ENCODE results near the gene SEC22A.

SEC22A gene

DNA sequence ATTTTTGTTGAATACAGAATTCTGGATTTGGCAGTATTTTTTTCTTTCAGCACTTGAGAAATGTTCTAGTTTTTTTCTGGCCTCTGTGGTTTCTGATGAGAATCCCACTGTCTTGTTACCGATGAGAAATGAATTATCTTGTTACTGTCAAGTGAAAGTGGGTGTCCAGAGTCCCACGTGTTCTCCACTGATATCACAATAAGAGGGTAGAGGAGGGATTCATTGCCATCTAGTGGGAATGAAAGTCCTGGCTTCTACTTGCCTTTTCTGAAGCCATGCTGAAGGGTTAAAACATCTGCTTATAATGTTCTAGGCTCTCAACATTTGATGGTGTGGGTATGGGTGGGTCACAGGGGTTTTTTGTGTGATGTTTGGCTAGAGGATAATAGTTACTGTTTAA is 66.1 kb downstream of the SEC22A start:
- no peak for TF ChIP-seq TAF1 (IDR thresholded peaks at IDR 0.05; ENCODE audit: borderline replicate concordance, insufficient read depth, low read length)

DNA sequence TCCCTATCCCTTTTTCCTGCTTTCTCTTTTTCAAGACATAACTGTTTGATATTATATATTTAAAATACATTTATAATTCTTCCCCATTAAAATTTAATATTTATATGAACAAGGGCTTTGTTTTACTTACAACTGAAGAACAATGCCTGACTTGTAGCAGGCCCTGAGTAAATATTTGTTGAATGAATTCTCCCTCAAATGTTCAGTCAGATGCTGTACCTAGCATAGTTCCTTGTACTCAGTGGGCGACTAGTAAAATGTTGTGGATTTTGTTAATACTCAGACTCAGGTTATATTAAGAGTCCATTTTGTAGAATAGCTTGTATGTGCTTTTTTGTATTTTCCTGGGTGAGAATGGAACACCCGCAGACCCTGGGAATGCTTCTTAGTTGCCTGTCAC is 69.1 kb downstream of the SEC22A start:
- TF ChIP-seq FOXP2 (optimal IDR thresholded peaks at IDR 0.05; ENCODE audit: borderline replicate concordance, extremely low read depth, extremely low read length, insufficient read depth) = no peak
- TF ChIP-seq SIN3A (IDR thresholded peaks at IDR 0.05; ENCODE audit: borderline replicate concordance, insufficient read depth, low read length) = no peak
- no peak for TF ChIP-seq TAF1 (IDR thresholded peaks at IDR 0.05; ENCODE audit: borderline replicate concordance, insufficient read depth, low read length)
- no peak for TF ChIP-seq POLR2AphosphoS5 (IDR thresholded peaks at IDR 0.05; ENCODE audit: low read depth, low read length)
- TF ChIP-seq, protein P1, sequence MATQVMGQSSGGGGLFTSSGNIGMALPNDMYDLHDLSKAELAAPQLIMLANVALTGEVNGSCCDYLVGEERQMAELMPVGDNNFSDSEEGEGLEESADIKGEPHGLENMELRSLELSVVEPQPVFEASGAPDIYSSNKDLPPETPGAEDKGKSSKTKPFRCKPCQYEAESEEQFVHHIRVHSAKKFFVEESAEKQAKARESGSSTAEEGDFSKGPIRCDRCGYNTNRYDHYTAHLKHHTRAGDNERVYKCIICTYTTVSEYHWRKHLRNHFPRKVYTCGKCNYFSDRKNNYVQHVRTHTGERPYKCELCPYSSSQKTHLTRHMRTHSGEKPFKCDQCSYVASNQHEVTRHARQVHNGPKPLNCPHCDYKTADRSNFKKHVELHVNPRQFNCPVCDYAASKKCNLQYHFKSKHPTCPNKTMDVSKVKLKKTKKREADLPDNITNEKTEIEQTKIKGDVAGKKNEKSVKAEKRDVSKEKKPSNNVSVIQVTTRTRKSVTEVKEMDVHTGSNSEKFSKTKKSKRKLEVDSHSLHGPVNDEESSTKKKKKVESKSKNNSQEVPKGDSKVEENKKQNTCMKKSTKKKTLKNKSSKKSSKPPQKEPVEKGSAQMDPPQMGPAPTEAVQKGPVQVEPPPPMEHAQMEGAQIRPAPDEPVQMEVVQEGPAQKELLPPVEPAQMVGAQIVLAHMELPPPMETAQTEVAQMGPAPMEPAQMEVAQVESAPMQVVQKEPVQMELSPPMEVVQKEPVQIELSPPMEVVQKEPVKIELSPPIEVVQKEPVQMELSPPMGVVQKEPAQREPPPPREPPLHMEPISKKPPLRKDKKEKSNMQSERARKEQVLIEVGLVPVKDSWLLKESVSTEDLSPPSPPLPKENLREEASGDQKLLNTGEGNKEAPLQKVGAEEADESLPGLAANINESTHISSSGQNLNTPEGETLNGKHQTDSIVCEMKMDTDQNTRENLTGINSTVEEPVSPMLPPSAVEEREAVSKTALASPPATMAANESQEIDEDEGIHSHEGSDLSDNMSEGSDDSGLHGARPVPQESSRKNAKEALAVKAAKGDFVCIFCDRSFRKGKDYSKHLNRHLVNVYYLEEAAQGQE (IDR thresholded peaks at IDR 0.05; ENCODE audit: insufficient read depth in 1 of 2, low read depth in 2 of 2, low read length in 2 of 2) = no peak

DNA sequence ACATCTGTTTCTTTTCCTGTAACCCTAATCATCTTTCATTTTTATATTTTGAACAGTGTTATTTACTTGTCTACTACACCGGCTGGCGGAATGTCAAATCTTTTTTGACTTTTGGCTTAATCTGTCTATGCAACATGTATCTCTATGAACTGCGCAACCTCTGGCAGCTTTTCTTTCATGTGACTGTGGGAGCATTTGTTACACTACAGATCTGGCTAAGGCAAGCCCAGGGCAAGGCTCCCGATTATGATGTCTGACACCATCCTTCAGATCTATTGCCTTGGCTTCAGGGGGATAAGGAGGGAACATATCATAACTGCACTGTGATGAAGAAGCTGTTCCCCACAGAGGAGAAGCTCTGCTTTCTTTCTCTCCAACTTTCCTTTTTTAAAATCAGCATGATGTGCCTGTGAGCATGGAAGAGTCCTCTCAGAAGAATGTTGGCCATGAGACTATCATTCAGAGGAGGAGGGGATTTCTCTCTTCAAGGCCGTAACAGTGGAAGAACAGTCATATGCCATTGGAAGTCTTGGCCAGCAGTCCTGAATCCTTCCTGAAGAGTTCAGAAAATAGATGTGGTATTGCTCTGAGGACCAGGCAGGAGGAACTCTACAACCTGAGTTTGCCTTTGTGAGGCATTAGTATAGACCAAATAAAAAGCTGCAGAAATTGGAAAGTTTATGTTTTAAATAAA is 69.9 kb downstream of the SEC22A start:
- TF ChIP-seq POLR2AphosphoS5 (IDR thresholded peaks at IDR 0.05; ENCODE audit: low read depth, low read length) (no peak), TAF1 (IDR thresholded peaks at IDR 0.05; ENCODE audit: borderline replicate concordance, insufficient read depth, low read length) (no peak), SIN3A (IDR thresholded peaks at IDR 0.05; ENCODE audit: borderline replicate concordance, insufficient read depth, low read length) (no peak)

DNA sequence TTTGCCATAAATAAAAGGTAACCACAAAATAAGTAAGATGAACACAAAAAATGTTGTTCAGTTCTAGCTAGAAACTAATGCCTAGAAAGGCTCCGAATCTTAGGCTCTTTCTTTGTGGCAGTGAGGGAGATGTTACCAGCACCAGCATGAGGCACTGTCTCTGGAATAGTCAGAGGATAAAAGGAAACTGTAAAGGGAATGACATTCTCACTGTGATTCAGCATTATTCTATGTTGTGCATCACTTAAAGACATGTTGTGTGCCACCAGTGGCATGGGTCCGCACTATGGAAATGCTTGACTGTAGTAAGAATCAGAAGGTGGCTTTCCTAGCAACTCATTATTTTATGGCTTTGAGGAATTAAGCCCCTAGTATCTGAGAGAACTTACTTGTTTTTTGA is 70.8 kb downstream of the SEC22A start:
- TF ChIP-seq, protein P1 (IDR thresholded peaks at IDR 0.05; ENCODE audit: insufficient read depth in 1 of 2, low read depth in 2 of 2, low read length in 2 of 2) = no peak
- no peak for TF ChIP-seq FOXP2 (optimal IDR thresholded peaks at IDR 0.05; ENCODE audit: borderline replicate concordance, extremely low read depth, extremely low read length, insufficient read depth)
- no peak for TF ChIP-seq SIN3A (IDR thresholded peaks at IDR 0.05; ENCODE audit: borderline replicate concordance, insufficient read depth, low read length)
- no peak for TF ChIP-seq TAF1 (IDR thresholded peaks at IDR 0.05; ENCODE audit: borderline replicate concordance, insufficient read depth, low read length)
- no peak for TF ChIP-seq POLR2AphosphoS5 (IDR thresholded peaks at IDR 0.05; ENCODE audit: low read depth, low read length)

DNA sequence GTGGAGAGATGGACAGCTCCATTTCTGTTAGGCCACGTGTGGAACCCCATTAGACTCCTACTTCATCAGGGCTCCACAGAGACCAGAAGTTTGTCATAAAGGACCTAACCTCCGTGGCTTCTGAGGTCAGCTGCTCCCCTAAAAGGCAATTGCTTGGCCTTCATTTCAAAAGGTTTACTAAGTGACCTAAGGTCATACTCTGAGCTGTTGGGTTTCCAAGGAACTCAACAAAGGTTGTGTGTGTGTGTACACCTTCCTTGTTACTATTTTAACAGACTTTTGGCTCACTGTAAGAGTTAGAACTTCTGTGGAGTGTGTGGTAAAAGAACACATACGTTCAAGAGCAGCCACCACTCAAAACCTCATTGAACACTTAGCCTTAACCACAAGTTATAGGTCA is 73.9 kb downstream of the SEC22A start:
- TF ChIP-seq TAF1 (IDR thresholded peaks at IDR 0.05; ENCODE audit: borderline replicate concordance, insufficient read depth, low read length) (no peak), SIN3A (IDR thresholded peaks at IDR 0.05; ENCODE audit: borderline replicate concordance, insufficient read depth, low read length) (no peak), POLR2AphosphoS5 (IDR thresholded peaks at IDR 0.05; ENCODE audit: low read depth, low read length) (no peak)
- TF ChIP-seq, protein P1 (IDR thresholded peaks at IDR 0.05; ENCODE audit: insufficient read depth in 1 of 2, low read depth in 2 of 2, low read length in 2 of 2) = no peak

DNA sequence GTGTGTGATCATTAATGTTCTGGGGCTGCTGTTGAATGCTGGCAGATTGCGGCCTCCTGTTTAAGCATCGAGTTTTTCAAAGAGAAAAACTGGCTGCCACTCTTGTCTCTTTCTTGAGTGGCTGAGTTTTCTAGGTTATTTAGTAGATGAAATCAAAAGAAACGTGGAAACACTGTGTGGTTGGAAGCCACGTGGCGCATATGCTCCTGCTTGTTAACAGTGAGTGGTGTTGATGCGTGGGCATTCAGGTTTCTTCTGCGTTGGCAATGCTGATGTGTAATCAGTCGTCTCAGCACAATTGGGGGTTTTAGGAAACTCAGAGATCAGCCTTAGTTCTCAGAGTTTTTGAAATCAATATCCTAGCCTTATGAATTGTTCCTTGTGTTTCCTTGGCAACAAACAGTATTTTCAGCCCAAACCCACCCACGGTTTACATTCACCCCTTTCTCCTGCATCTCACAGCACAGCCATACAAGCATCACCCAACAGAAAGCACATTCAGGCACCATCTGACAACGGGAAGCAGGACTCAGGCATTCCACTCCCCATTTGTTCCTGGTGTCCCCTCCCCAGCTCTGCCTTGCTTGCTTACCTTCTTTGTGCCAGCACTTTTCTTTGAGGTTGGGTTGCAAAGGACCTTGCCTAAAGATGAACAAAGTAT is 74.7 kb downstream of the SEC22A start:
- no peak for TF ChIP-seq FOXP2 (optimal IDR thresholded peaks at IDR 0.05; ENCODE audit: borderline replicate concordance, extremely low read depth, extremely low read length, insufficient read depth)
- TF ChIP-seq SIN3A (IDR thresholded peaks at IDR 0.05; ENCODE audit: borderline replicate concordance, insufficient read depth, low read length) = no peak
- TF ChIP-seq, protein P1 (IDR thresholded peaks at IDR 0.05; ENCODE audit: insufficient read depth in 1 of 2, low read depth in 2 of 2, low read length in 2 of 2) = no peak
- TF ChIP-seq TAF1 (IDR thresholded peaks at IDR 0.05; ENCODE audit: borderline replicate concordance, insufficient read depth, low read length) = no peak
- TF ChIP-seq POLR2AphosphoS5 (IDR thresholded peaks at IDR 0.05; ENCODE audit: low read depth, low read length) = no peak

All from PFSK-1 (cell line).